ENCODE data around the gene EXOC3.

The EXOC3 gene

DNA sequence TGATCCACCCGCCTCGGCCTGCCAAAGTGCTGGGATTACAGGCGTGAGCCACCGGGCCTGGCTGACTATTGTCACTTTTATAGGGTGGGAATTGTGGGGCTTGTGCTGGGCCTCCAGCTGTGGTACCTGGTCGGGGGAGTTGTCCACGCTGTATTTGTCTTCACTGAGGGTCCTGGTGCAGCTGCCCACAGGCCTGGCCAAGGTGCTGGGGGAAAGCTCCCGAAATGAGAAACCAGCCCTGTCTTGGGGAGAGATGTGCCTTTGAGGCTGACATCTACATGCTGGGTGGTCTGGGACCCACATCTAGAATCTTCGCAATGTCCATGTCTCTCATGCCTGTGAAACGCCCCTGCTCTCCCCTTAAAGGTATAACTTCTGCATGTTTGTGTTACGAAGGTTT, 2.6 kb downstream of the EXOC3 start:
- Histone ChIP-seq H3K79me2 (ENCODE audit: insufficient read depth, low read length) (0 out of 2 replicates have a peak, but pooled peaks cover 7% of the 10 kb centered on the region), H3F3A (ENCODE audit: insufficient read depth, low read length) (peaks cover 2% of the 10 kb centered on the region), H4K20me1 (ENCODE audit: insufficient read depth, low read length) (no peaks in the 10 kb centered on the region), H3K27me3 (ENCODE audit: insufficient read depth, low read length) (no peaks in the 10 kb centered on the region), H3K9me2 (ENCODE audit: low read depth, low read length) (no peaks in the 10 kb centered on the region), H3K27ac (ENCODE audit: low read depth, low read length, poor library complexity, severe bottlenecking) (peak overlapping the region; percentile 15), H3K9me3 (ENCODE audit: low read length) (no peaks in the 10 kb centered on the region), H3K4me1 (ENCODE audit: insufficient read depth, low read length, severe bottlenecking) (peaks cover 31% of the 10 kb centered on the region), H3K4me2 (ENCODE audit: low read length) (no peak overlapping the region), H3K4me3 (ENCODE audit: low read depth, low read length, poor library complexity, severe bottlenecking) (no peak overlapping the region), H3K9ac (ENCODE audit: low read length) (no peak overlapping the region), H2AFZ (ENCODE audit: low read length) (no peak overlapping the region), H3K36me3 (ENCODE audit: insufficient read depth, low read length) (peaks cover 47% of the 10 kb centered on the region)
- TF ChIP-seq EZH2 (IDR thresholded peaks at IDR 0.05; ENCODE audit: borderline replicate concordance, low read length) (no peak), CTCF (IDR thresholded peaks at IDR 0.05; ENCODE audit: low read length) (no peak)

GRCh38 chr5:446066-446882, 3.3 kb downstream of the EXOC3 start:
- H3K4me3 ChIP-seq (ENCODE audit: low read depth, low read length, poor library complexity, severe bottlenecking): no peak overlapping the region
- peaks cover 2% of the 10 kb centered on the region for H3F3A ChIP-seq (ENCODE audit: insufficient read depth, low read length)
- peak overlapping the region; percentile 15 for H3K27ac ChIP-seq (ENCODE audit: low read depth, low read length, poor library complexity, severe bottlenecking)
- H3K9me2 ChIP-seq (ENCODE audit: low read depth, low read length): no peaks in the 10 kb centered on the region
- H3K4me1 ChIP-seq (ENCODE audit: insufficient read depth, low read length, severe bottlenecking): peaks cover 26% of the 10 kb centered on the region
- H2AFZ ChIP-seq (ENCODE audit: low read length): no peak overlapping the region
- H3K4me2 ChIP-seq (ENCODE audit: low read length): no peak overlapping the region
- TF ChIP-seq CTCF (IDR thresholded peaks at IDR 0.05; ENCODE audit: low read length) (no peak), EZH2 (IDR thresholded peaks at IDR 0.05; ENCODE audit: borderline replicate concordance, low read length) (no peak)
- peaks cover 1% of the 10 kb centered on the region; the same call in 1 of the 2 replicates for H3K9me3 ChIP-seq (ENCODE audit: low read length)
- no peaks in the 10 kb centered on the region for H3K27me3 ChIP-seq (ENCODE audit: insufficient read depth, low read length)
- H3K9ac ChIP-seq (ENCODE audit: low read length): no peak overlapping the region
- no peaks in the 10 kb centered on the region for H4K20me1 ChIP-seq (ENCODE audit: insufficient read depth, low read length)
- peaks cover 54% of the 10 kb centered on the region for H3K36me3 ChIP-seq (ENCODE audit: insufficient read depth, low read length)
- H3K79me2 ChIP-seq (ENCODE audit: insufficient read depth, low read length): 0 out of 2 replicates have a peak, but pooled peaks cover 7% of the 10 kb centered on the region

GRCh38 chr5:446883-447263, 3.9 kb downstream of the EXOC3 start:
- H4K20me1 ChIP-seq (ENCODE audit: insufficient read depth, low read length): no peaks in the 10 kb centered on the region
- H2AFZ ChIP-seq (ENCODE audit: low read length): no peak overlapping the region
- no peak overlapping the region for H3K27ac ChIP-seq (ENCODE audit: low read depth, low read length, poor library complexity, severe bottlenecking)
- H3K4me3 ChIP-seq (ENCODE audit: low read depth, low read length, poor library complexity, severe bottlenecking): no peak overlapping the region
- peaks cover 60% of the 10 kb centered on the region for H3K36me3 ChIP-seq (ENCODE audit: insufficient read depth, low read length)
- H3K4me1 ChIP-seq (ENCODE audit: insufficient read depth, low read length, severe bottlenecking): peaks cover 24% of the 10 kb centered on the region
- H3K4me2 ChIP-seq (ENCODE audit: low read length): no peak overlapping the region
- H3K9me3 ChIP-seq (ENCODE audit: low read length): peaks cover 7% of the 10 kb centered on the region
- H3K9me2 ChIP-seq (ENCODE audit: low read depth, low read length): no peaks in the 10 kb centered on the region
- 0 out of 2 replicates have a peak, but pooled peaks cover 7% of the 10 kb centered on the region for H3K79me2 ChIP-seq (ENCODE audit: insufficient read depth, low read length)
- TF ChIP-seq CTCF (IDR thresholded peaks at IDR 0.05; ENCODE audit: low read length) (peak; percentile 66), EZH2 (IDR thresholded peaks at IDR 0.05; ENCODE audit: borderline replicate concordance, low read length) (no peak)
- H3F3A ChIP-seq (ENCODE audit: insufficient read depth, low read length): peaks cover 2% of the 10 kb centered on the region
- no peaks in the 10 kb centered on the region for H3K27me3 ChIP-seq (ENCODE audit: insufficient read depth, low read length)
- no peak overlapping the region for H3K9ac ChIP-seq (ENCODE audit: low read length)

Measured in OCI-LY1 (cell line).